OCI-LY7 (cell line): Measurements from ENCODE around the gene MIOS. TPM values are rescaled to one million over a fixed set of nuclear protein-coding genes. Genes with fewer than 3 reads are reported as not detected.

Experiments
- BruUV-seq: library from RNA; stranded (reverse); fragments of 400-500 nt; replicated peaks from 2 replicates; lab custom pipeline; 2021; lab: Mats Ljungman, UMichigan
- CTCF ChIA-PET: fragments of 300-600 bp; sonication (Branson Sonifier 250); formaldehyde crosslinking; loops from one replicate; lab custom pipeline; 2022; ENCODE audit warnings: antibody characterized with exemption; ENCODE audit not compliant: unreplicated experiment; lab: Charles Lee
- POLR2A ChIA-PET: fragments of 300-600 bp; sonication (Branson Sonifier 250); formaldehyde crosslinking; loops from one replicate; lab custom pipeline; 2022; ENCODE audit warnings: antibody characterized with exemption; lab: Charles Lee
- DNase-seq: peaks from one replicate; pipeline ENCODE4 v3.0.0-alpha.2; 2015; ENCODE audit warnings: low spot score
- H2AFZ ChIP-seq: fragments of 200-600 bp; sonication (generic), shearing (Covaris generic); 2 replicates; pipeline ENCODE4 v1.6.1; 2014; ENCODE audit warnings: mild to moderate bottlenecking, antibody characterized with exemption, low read length, moderate library complexity
- H3K27ac ChIP-seq: fragments of 200-600 bp; sonication (generic); 2 replicates; pipeline ENCODE4 v1.5.1; 2014; ENCODE audit warnings: mixed run types, low read depth, mild to moderate bottlenecking, moderate library complexity, low read length, inconsistent platforms; ENCODE audit not compliant: poor library complexity, severe bottlenecking
- H3K36me3 ChIP-seq: fragments of 200-600 bp; sonication (generic); 2 replicates; pipeline ENCODE4 v1.6.1; 2014; ENCODE audit warnings: mild to moderate bottlenecking, antibody characterized with exemption, low read length, moderate library complexity, mixed read lengths; ENCODE audit not compliant: insufficient read depth
- H3K4me1 ChIP-seq: fragments of 200-600 bp; sonication (generic); 2 replicates; pipeline ENCODE4 v1.5.1; 2014; ENCODE audit warnings: mild to moderate bottlenecking, low read length; ENCODE audit not compliant: insufficient read depth, poor library complexity, severe bottlenecking
- H3K4me2 ChIP-seq: fragments of 200-600 bp; sonication (generic); 2 replicates; pipeline ENCODE4 v1.6.1; 2014; ENCODE audit warnings: mild to moderate bottlenecking, low read length
- H3K4me3 ChIP-seq: fragments of 200-600 bp; sonication (generic); 2 replicates; pipeline ENCODE4 v1.5.1; 2014; ENCODE audit warnings: mild to moderate bottlenecking, low read depth, low read length; ENCODE audit not compliant: poor library complexity, severe bottlenecking
- H3K79me2 ChIP-seq: fragments of 200-600 bp; sonication (generic); 2 replicates; pipeline ENCODE4 v1.6.1; 2016; ENCODE audit warnings: low read depth, mild to moderate bottlenecking, low read length, moderate library complexity, mixed read lengths; ENCODE audit not compliant: insufficient read depth
- H3K9me2 ChIP-seq: fragments of 200-600 bp; sonication (generic); 2 replicates; pipeline ENCODE4 v1.6.1; 2016; ENCODE audit warnings: mild to moderate bottlenecking, low read length, mixed read lengths; ENCODE audit not compliant: insufficient read depth
- H3K9me3 ChIP-seq: fragments of 200-600 bp; sonication (generic); 2 replicates; pipeline ENCODE4 v1.6.1; 2014; ENCODE audit warnings: mild to moderate bottlenecking, mixed run types, low read length, mixed read lengths
- H4K20me1 ChIP-seq: fragments of 200-600 bp; sonication (generic); 2 replicates; pipeline ENCODE4 v1.6.1; 2014; ENCODE audit warnings: mild to moderate bottlenecking, antibody characterized with exemption, low read length, moderate library complexity, mixed read lengths; ENCODE audit not compliant: insufficient read depth
- EZH2phosphoT487 ChIP-seq: fragments of 200-600 bp; sonication (generic); IDR thresholded peaks from 2 replicates; pipeline ENCODE4 v1.6.1; 2018; ENCODE audit warnings: low read depth, borderline replicate concordance, mild to moderate bottlenecking, mixed run types, antibody characterized with exemption, low read length, moderate library complexity, mixed read lengths
- intact Hi-C: fragments of 100-400 bp; cut with micrococcal nuclease; formaldehyde crosslinking; loops from one replicate; pipeline ENCODE4 v1.10.0; 2022; ENCODE audit not compliant: unreplicated experiment
- total RNA-seq, 2 experiments: library from RNA; depleted of rRNA in 1 of 2; stranded (reverse); fragments of >200 nt in 1 of 2; shearing (Covaris generic) in 1 of 2; gene quantifications; 2 replicates each; pipeline ENCODE4 v1.2.3, GENCODE V29; 2014 to 2022
- TF ChIP-seq, protein P1 (sequence below): fragments of 200-600 bp; sonication (generic); conservative IDR thresholded peaks from 2 replicates; pipeline ENCODE4 v1.5.1; 2014; ENCODE audit warnings: mild to moderate bottlenecking, antibody characterized with exemption, low read length, moderate library complexity, mixed read lengths

The MIOS gene
- total RNA-seq, 2 experiments from 2014 or later, result 24.9 to 25.8 TPM

- no peaks in the 10 kb centered on the region for H3K9me3 ChIP-seq
- H3K9me2 ChIP-seq, result no peaks in the 10 kb centered on the region
- H3K4me2 ChIP-seq, result no peak overlapping the region
- no peak for TF ChIP-seq EZH2phosphoT487
- TF ChIP-seq, protein P1, sequence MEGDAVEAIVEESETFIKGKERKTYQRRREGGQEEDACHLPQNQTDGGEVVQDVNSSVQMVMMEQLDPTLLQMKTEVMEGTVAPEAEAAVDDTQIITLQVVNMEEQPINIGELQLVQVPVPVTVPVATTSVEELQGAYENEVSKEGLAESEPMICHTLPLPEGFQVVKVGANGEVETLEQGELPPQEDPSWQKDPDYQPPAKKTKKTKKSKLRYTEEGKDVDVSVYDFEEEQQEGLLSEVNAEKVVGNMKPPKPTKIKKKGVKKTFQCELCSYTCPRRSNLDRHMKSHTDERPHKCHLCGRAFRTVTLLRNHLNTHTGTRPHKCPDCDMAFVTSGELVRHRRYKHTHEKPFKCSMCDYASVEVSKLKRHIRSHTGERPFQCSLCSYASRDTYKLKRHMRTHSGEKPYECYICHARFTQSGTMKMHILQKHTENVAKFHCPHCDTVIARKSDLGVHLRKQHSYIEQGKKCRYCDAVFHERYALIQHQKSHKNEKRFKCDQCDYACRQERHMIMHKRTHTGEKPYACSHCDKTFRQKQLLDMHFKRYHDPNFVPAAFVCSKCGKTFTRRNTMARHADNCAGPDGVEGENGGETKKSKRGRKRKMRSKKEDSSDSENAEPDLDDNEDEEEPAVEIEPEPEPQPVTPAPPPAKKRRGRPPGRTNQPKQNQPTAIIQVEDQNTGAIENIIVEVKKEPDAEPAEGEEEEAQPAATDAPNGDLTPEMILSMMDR, result no peak
- H3K79me2 ChIP-seq, result no peaks in the 10 kb centered on the region
- no peak overlapping the region for H3K27ac ChIP-seq
- no peaks in the 10 kb centered on the region for H3K4me1 ChIP-seq
- peaks cover 14% of the 10 kb centered on the region for H3K36me3 ChIP-seq
- ChIA-PET POLR2A (interaction anchor here (0.6 to 2.0 kb wide), 9 partner anchors 9 to 623 kb away, joined by 3 to 12 read pairs (median 4); no protein-coding TSS in a partner anchor), CTCF (no interaction called here)
- no peak overlapping the region for H3K4me3 ChIP-seq
- no TSS peak for BruUV-seq
- intact Hi-C loops, result no loop called here
- DNase-seq, result no peak
- no peak overlapping the region for H2AFZ ChIP-seq
- no peaks in the 10 kb centered on the region for H4K20me1 ChIP-seq
Observed at GRCh38 chr7:7585241-7585928, 18.7 kb downstream of the MIOS start.

- H3K9me3 ChIP-seq, result no peaks in the 10 kb centered on the region
- peak; percentile 55 for DNase-seq
- H4K20me1 ChIP-seq, result no peaks in the 10 kb centered on the region
- H2AFZ ChIP-seq, result no peak overlapping the region
- H3K79me2 ChIP-seq, result no peaks in the 10 kb centered on the region
- intact Hi-C loops, result loop anchor here (2.0 to 5.0 kb wide), 3 partner anchors 167 to 702 kb away; no protein-coding TSS in a partner anchor
- peaks cover 31% of the 10 kb centered on the region for H3K36me3 ChIP-seq
- no peak overlapping the region for H3K27ac ChIP-seq
- no peak overlapping the region for H3K4me2 ChIP-seq
- no peak overlapping the region for H3K4me3 ChIP-seq
- ChIA-PET POLR2A (interaction anchor here (0.8 to 1.3 kb wide), 5 partner anchors 16 to 378 kb away, joined by 3 to 6 read pairs (median 6); no protein-coding TSS in a partner anchor), CTCF (no interaction called here)
- H3K4me1 ChIP-seq, result no peaks in the 10 kb centered on the region
- no peaks in the 10 kb centered on the region for H3K9me2 ChIP-seq
- TF ChIP-seq, protein P1, result peak; percentile 80
- TF ChIP-seq EZH2phosphoT487, result no peak
- no TSS peak for BruUV-seq
Observed at GRCh38 chr7:7595451-7595850, 28.8 kb downstream of the MIOS start.

DNA sequence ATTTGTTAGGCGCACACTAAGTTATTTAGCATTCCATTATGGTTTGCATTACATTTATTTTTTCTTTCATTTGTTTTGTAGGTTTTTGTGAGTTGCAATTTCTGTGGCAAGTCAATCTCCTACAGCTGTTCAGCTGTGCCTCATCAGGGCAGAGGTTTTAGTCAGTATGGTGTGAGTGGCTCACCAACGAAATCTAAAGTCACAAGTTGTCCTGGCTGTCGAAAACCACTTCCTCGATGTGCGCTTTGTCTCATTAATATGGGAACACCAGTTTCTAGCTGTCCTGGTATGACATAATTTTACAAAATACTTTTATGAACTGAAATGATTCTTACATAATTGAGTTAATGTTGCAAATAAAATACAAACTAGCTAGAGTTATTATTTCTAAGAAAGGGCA is 29.5 kb downstream of the MIOS start:
- no peaks in the 10 kb centered on the region for H3K9me3 ChIP-seq
- intact Hi-C loops, result loop anchor here (5.0 kb wide), 2 partner anchors 166 to 701 kb away; no protein-coding TSS in a partner anchor
- ChIA-PET POLR2A (interaction anchor here (0.6 to 1.3 kb wide), 4 partner anchors 10 to 1954 kb away, joined by 3 to 4 read pairs (median 3); no protein-coding TSS in a partner anchor), CTCF (no interaction called here)
- no peak overlapping the region for H3K4me2 ChIP-seq
- H3K4me3 ChIP-seq, result no peak overlapping the region
- H3K79me2 ChIP-seq, result no peaks in the 10 kb centered on the region
- DNase-seq, result no peak
- no peak for TF ChIP-seq EZH2phosphoT487
- TF ChIP-seq, protein P1, result no peak
- H3K9me2 ChIP-seq, result no peaks in the 10 kb centered on the region
- H4K20me1 ChIP-seq, result no peaks in the 10 kb centered on the region
- no peaks in the 10 kb centered on the region for H3K4me1 ChIP-seq
- no peak overlapping the region for H2AFZ ChIP-seq
- peaks cover 29% of the 10 kb centered on the region for H3K36me3 ChIP-seq
- BruUV-seq, result no TSS peak
- no peak overlapping the region for H3K27ac ChIP-seq
